Measurements from ENCODE around the gene WDFY4.

WDFY4 gene

GRCh38 chr10:48932831-48933664 lies 248.4 kb downstream of the WDFY4 start:
- FAIRE-seq: no peak
- no peak for DNase-seq (ENCODE audit: insufficient read length, low spot score)
- no peak for TF ChIP-seq POU2F2 (IDR thresholded peaks at IDR 0.05; ENCODE audit: low read depth, low read length)
- TF ChIP-seq POLR2A (IDR thresholded peaks at IDR 0.05; ENCODE audit: low read depth, low read length): no peak
- no peak for TF ChIP-seq POLR2AphosphoS5 (IDR thresholded peaks at IDR 0.05; ENCODE audit: low read depth, low read length)
- no peak for TF ChIP-seq PAX5 (IDR thresholded peaks at IDR 0.05; ENCODE audit: insufficient read depth, low read length, severe bottlenecking)
- TF ChIP-seq SPI1 (IDR thresholded peaks at IDR 0.05; ENCODE audit: low read depth, low read length): no peak
- TF ChIP-seq TAF1 (IDR thresholded peaks at IDR 0.05; ENCODE audit: low read depth, low read length): no peak

DNA sequence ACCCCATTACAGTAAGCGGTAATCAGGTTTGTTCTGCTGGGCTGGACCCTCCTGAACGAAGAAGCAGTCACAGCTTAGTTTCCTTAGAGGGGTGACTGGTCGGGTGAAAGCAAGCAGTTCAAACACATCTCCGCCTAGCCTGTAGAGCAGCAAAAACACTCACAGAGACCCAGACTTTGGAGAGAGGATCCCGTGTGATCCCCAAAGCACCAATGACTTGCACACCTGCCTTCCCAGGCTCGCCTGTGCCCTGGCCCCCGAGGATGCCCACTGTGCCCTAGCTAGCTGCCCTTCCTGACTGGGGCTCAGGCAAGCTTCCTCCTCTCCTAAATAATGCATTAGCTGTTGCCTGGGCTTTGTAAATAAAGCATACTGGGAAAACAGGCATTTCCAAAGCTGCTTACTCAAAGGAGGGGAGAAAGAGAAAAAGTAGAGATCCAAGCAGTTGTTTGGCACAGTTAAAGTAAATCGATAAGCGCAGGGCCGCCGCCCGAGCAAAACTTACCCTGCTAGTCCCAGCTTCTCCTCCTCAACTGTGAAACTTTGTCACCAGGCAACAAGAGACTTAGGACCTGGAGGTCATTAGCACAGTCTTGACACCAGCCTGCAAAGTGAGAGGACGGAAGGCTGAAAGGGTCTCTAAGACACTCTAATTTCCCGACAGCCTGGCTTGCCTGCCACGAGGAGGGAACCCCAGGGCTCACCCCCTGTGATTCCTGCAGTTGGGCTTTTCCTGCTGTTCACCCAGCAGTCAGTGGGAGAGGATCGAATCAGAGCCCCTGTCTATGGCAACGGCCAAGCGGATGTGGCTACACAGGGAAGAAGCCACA lies 250.2 kb downstream of the WDFY4 start:
- FAIRE-seq (no peak), DNase-seq (ENCODE audit: insufficient read length, low spot score) (no peak)
- TF ChIP-seq TAF1 (IDR thresholded peaks at IDR 0.05; ENCODE audit: low read depth, low read length) (no peak), POU2F2 (IDR thresholded peaks at IDR 0.05; ENCODE audit: low read depth, low read length) (no peak), POLR2AphosphoS5 (IDR thresholded peaks at IDR 0.05; ENCODE audit: low read depth, low read length) (no peak), SPI1 (IDR thresholded peaks at IDR 0.05; ENCODE audit: low read depth, low read length) (no peak), POLR2A (IDR thresholded peaks at IDR 0.05; ENCODE audit: low read depth, low read length) (no peak), PAX5 (IDR thresholded peaks at IDR 0.05; ENCODE audit: insufficient read depth, low read length, severe bottlenecking) (no peak)

DNA sequence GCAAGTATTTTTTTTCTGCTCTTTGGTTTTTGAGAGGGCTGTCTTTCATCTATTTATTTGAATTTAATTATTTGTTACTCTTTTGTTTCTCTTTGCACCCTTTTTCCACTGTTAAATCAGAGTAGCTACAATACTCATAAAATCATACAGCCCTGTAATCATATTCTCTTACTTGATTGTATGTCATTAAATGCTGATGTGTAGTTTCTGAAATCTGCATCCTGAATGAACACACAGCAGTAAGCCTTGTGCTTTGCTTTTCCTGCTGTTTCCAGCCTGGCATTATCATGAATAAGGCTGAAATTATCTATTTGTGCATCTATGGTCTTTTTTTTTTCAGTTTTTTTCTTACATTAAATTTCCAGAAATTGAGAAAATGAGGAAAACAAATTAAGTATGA lies 250.9 kb downstream of the WDFY4 start:
- no peak for DNase-seq (ENCODE audit: insufficient read length, low spot score)
- TF ChIP-seq POLR2AphosphoS5 (IDR thresholded peaks at IDR 0.05; ENCODE audit: low read depth, low read length): no peak
- TF ChIP-seq POLR2A (IDR thresholded peaks at IDR 0.05; ENCODE audit: low read depth, low read length): no peak
- no peak for TF ChIP-seq POU2F2 (IDR thresholded peaks at IDR 0.05; ENCODE audit: low read depth, low read length)
- TF ChIP-seq PAX5 (IDR thresholded peaks at IDR 0.05; ENCODE audit: insufficient read depth, low read length, severe bottlenecking): no peak
- TF ChIP-seq TAF1 (IDR thresholded peaks at IDR 0.05; ENCODE audit: low read depth, low read length): no peak
- TF ChIP-seq SPI1 (IDR thresholded peaks at IDR 0.05; ENCODE audit: low read depth, low read length): no peak
- FAIRE-seq: no peak

DNA sequence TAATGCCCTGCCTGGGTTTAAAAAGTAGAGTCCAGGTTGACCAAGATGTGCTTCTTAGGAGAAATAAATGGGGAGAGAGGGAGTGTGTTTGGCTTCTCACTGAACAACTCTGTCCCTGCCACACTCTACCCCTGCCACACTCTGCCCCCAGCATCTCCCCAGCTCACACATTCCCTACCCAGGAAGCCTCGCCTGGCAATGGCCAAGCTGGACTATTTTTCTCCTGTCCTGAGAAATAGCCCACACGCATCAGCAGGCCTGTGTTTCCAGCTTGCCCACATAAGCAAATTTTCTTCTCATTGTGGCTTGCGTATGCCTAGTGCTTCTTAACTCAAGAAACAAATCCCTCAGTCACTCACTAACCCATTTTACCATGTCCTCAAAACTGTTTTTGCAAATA lies 253.1 kb downstream of the WDFY4 start:
- FAIRE-seq (no peak), DNase-seq (ENCODE audit: insufficient read length, low spot score) (no peak)
- TF ChIP-seq POLR2A (IDR thresholded peaks at IDR 0.05; ENCODE audit: low read depth, low read length): no peak
- TF ChIP-seq SPI1 (IDR thresholded peaks at IDR 0.05; ENCODE audit: low read depth, low read length): no peak
- no peak for TF ChIP-seq POU2F2 (IDR thresholded peaks at IDR 0.05; ENCODE audit: low read depth, low read length)
- TF ChIP-seq TAF1 (IDR thresholded peaks at IDR 0.05; ENCODE audit: low read depth, low read length): no peak
- no peak for TF ChIP-seq PAX5 (IDR thresholded peaks at IDR 0.05; ENCODE audit: insufficient read depth, low read length, severe bottlenecking)
- TF ChIP-seq POLR2AphosphoS5 (IDR thresholded peaks at IDR 0.05; ENCODE audit: low read depth, low read length): no peak

DNA sequence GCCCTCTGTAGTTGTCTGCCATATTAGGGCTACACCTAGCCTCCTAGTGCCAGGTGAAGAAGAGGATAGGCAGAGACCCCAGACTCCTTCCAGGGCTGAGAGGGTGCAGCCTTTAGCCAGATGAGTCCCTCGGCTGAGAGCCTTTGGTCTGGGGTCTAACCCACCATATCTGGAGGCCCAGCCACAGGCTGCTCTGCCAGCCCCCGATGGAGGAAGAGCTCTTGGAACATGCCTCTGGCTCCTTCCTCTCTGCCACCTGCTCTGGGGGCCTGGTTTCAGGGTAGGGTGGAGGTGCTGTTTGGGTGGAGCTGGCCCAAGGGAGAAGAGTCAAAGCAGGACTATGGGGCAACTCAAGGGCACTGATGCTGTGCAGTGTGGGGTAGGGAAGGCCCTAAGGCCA lies 253.6 kb downstream of the WDFY4 start:
- no peak for FAIRE-seq
- no peak for TF ChIP-seq PAX5 (IDR thresholded peaks at IDR 0.05; ENCODE audit: insufficient read depth, low read length, severe bottlenecking)
- no peak for TF ChIP-seq SPI1 (IDR thresholded peaks at IDR 0.05; ENCODE audit: low read depth, low read length)
- no peak for TF ChIP-seq POLR2A (IDR thresholded peaks at IDR 0.05; ENCODE audit: low read depth, low read length)
- TF ChIP-seq POU2F2 (IDR thresholded peaks at IDR 0.05; ENCODE audit: low read depth, low read length): no peak
- no peak for TF ChIP-seq POLR2AphosphoS5 (IDR thresholded peaks at IDR 0.05; ENCODE audit: low read depth, low read length)
- no peak for TF ChIP-seq TAF1 (IDR thresholded peaks at IDR 0.05; ENCODE audit: low read depth, low read length)
- DNase-seq (ENCODE audit: insufficient read length, low spot score): no peak

- no peak for FAIRE-seq
- TF ChIP-seq POU2F2 (IDR thresholded peaks at IDR 0.05; ENCODE audit: low read depth, low read length) (no peak), POLR2AphosphoS5 (IDR thresholded peaks at IDR 0.05; ENCODE audit: low read depth, low read length) (no peak), SPI1 (IDR thresholded peaks at IDR 0.05; ENCODE audit: low read depth, low read length) (no peak), POLR2A (IDR thresholded peaks at IDR 0.05; ENCODE audit: low read depth, low read length) (no peak), TAF1 (IDR thresholded peaks at IDR 0.05; ENCODE audit: low read depth, low read length) (no peak), PAX5 (IDR thresholded peaks at IDR 0.05; ENCODE audit: insufficient read depth, low read length, severe bottlenecking) (no peak)
These were observed 254.4 kb downstream of the WDFY4 start for GRCh38 chr10:48938990-48939536.

DNA sequence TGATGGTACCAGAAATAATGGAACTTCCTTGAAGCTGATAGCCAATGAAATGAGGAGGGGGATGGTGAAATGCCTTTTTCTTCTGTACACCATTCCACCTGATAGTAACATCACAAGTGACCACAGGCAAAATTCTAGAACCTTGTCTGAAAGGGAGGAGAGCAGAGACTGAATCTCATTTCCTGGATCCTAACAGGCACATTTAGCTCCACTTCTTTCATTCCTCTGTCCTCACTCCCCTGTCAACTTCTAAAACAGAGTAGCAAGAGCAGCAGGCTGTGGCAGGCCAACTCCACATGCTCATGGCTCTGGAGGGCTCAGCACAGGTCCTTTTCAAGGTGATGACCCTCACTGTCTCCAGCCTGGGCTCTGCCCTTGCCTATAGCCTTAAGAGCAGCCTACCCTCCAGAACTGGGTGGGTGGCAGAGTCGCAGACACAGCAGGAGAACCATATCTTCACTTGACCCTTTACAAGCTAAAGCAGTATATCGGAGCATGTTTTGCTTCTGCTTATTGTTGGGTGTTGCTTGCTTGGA lies 255.2 kb downstream of the WDFY4 start, which contains the start of gene LRRC18:
Gene LRRC18, minus strand, starts transcription at position 51 of the 536 bp plus-strand sequence. CDS start 25,685 bp downstream, outside the sequence.
- TF ChIP-seq POU2F2 (IDR thresholded peaks at IDR 0.05; ENCODE audit: low read depth, low read length): no peak
- TF ChIP-seq TAF1 (IDR thresholded peaks at IDR 0.05; ENCODE audit: low read depth, low read length): no peak
- no peak for TF ChIP-seq POLR2A (IDR thresholded peaks at IDR 0.05; ENCODE audit: low read depth, low read length)
- TF ChIP-seq POLR2AphosphoS5 (IDR thresholded peaks at IDR 0.05; ENCODE audit: low read depth, low read length): no peak
- no peak for TF ChIP-seq PAX5 (IDR thresholded peaks at IDR 0.05; ENCODE audit: insufficient read depth, low read length, severe bottlenecking)
- no peak for TF ChIP-seq SPI1 (IDR thresholded peaks at IDR 0.05; ENCODE audit: low read depth, low read length)
- FAIRE-seq (no peak), DNase-seq (ENCODE audit: insufficient read length, low spot score) (no peak)

More at GRCh38 chr10:48938990-48939536, 254.4 kb downstream of the WDFY4 start:
- DNase-seq (ENCODE audit: insufficient read length, low spot score): no peak

GRCh38 chr10:48940372-48940771 lies 255.7 kb downstream of the WDFY4 start:
- no peak for FAIRE-seq
- no peak for DNase-seq (ENCODE audit: insufficient read length, low spot score)
- TF ChIP-seq PAX5 (IDR thresholded peaks at IDR 0.05; ENCODE audit: insufficient read depth, low read length, severe bottlenecking) (no peak), SPI1 (IDR thresholded peaks at IDR 0.05; ENCODE audit: low read depth, low read length) (no peak)

GRCh38 chr10:48940958-48941357 lies 256.3 kb downstream of the WDFY4 start:
- no peak for FAIRE-seq
- DNase-seq (ENCODE audit: insufficient read length, low spot score): no peak
- no peak for TF ChIP-seq POLR2A (IDR thresholded peaks at IDR 0.05; ENCODE audit: low read depth, low read length)

All from GM12891 (cell line).